GM12875 (cell line): Measurements from ENCODE around the gene PTPRJ.

Experiments
- H3K4me3 ChIP-seq: one replicate; pipeline ENCODE4 v1.5.1; 2011; ENCODE audit warnings: low read depth, low read length, control low read depth
- CTCF ChIP-seq: IDR thresholded peaks from 2 replicates; pipeline ENCODE4 v1.5.1; 2011; ENCODE audit warnings: low read depth, mild to moderate bottlenecking, control low read depth, inconsistent platforms, low read length, moderate library complexity, borderline replicate concordance; ENCODE audit not compliant: insufficient read depth

Gene PTPRJ

GRCh38 chr11:48123934-48124755 is 143.8 kb downstream of the PTPRJ start:
- no peak overlapping the region for H3K4me3 ChIP-seq
- no peak for TF ChIP-seq CTCF

- no peak for TF ChIP-seq CTCF
- no peak overlapping the region for H3K4me3 ChIP-seq
Observed at GRCh38 chr11:48124880-48125279, 144.5 kb downstream of the PTPRJ start.

- no peak for TF ChIP-seq CTCF
- no peak overlapping the region for H3K4me3 ChIP-seq
Observed at GRCh38 chr11:48125866-48126265, 145.5 kb downstream of the PTPRJ start.

- TF ChIP-seq CTCF = no peak
- no peak overlapping the region for H3K4me3 ChIP-seq
Observed at GRCh38 chr11:48127521-48128183, 147.3 kb downstream of the PTPRJ start.

GRCh38 chr11:48129697-48130395 is 149.5 kb downstream of the PTPRJ start:
- no peak overlapping the region for H3K4me3 ChIP-seq
- no peak for TF ChIP-seq CTCF

- TF ChIP-seq CTCF = no peak
- H3K4me3 ChIP-seq = no peak overlapping the region
Observed at GRCh38 chr11:48134221-48134922, 154.0 kb downstream of the PTPRJ start.
